ENCODE measurements around the gene NLK.

GRCh38 chr17:28201315-28201714, 158.8 kb downstream of the NLK start:
- no peak for TF ChIP-seq POLR2A (IDR thresholded peaks at IDR 0.05)
- TF ChIP-seq, protein P1, sequence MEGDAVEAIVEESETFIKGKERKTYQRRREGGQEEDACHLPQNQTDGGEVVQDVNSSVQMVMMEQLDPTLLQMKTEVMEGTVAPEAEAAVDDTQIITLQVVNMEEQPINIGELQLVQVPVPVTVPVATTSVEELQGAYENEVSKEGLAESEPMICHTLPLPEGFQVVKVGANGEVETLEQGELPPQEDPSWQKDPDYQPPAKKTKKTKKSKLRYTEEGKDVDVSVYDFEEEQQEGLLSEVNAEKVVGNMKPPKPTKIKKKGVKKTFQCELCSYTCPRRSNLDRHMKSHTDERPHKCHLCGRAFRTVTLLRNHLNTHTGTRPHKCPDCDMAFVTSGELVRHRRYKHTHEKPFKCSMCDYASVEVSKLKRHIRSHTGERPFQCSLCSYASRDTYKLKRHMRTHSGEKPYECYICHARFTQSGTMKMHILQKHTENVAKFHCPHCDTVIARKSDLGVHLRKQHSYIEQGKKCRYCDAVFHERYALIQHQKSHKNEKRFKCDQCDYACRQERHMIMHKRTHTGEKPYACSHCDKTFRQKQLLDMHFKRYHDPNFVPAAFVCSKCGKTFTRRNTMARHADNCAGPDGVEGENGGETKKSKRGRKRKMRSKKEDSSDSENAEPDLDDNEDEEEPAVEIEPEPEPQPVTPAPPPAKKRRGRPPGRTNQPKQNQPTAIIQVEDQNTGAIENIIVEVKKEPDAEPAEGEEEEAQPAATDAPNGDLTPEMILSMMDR (IDR thresholded peaks at IDR 0.05), result no peak
- no peak for TF ChIP-seq POLR2AphosphoS5 (IDR thresholded peaks at IDR 0.05)

Measured in sigmoid colon (tissue), 4 donors.